Testis (tissue), 2 donors: ENCODE measurements around the gene THSD4.

Source experiments
- POLR2A ChIP-seq: fragments of 450-650 bp; IDR thresholded peaks from one replicate; pipeline ENCODE4 v1.6.1; 2017; ENCODE audit warnings: antibody characterized with exemption, mild to moderate bottlenecking, moderate library complexity
- TF ChIP-seq, protein P1 (sequence below), 3 experiments: fragments of 450-650 bp in 2 of 3; fragments of 200-600 bp in 1 of 3; sonication (generic) in 1 of 3; IDR thresholded peaks; one replicate each; pipeline ENCODE4 v1.5.1; 2016 to 2019; ENCODE audit warnings: antibody characterized with exemption in 3 of 3, mild to moderate bottlenecking in 2 of 3, moderate library complexity in 1 of 3

DNA sequence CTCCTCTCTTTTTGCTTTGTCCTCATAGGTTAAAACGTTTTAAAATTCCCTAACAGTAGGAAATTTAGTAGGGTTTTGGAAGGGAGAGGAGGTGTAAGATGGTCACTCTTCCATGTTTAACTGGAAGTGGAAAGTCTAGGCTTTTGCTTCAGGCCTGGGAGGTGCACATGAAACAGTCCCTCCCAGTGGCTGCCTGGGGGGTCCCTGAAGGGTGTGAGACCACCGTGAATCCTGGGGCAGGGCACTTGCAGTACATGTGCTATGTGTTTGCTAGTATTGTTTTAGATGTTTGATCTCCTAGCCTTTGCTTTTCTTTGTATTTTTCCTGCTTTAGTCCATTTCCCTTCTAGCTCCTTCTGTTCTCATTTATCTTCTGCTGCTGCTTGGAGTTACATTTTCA is 178.5 kb downstream of the THSD4 start:
- TF ChIP-seq, protein P1, sequence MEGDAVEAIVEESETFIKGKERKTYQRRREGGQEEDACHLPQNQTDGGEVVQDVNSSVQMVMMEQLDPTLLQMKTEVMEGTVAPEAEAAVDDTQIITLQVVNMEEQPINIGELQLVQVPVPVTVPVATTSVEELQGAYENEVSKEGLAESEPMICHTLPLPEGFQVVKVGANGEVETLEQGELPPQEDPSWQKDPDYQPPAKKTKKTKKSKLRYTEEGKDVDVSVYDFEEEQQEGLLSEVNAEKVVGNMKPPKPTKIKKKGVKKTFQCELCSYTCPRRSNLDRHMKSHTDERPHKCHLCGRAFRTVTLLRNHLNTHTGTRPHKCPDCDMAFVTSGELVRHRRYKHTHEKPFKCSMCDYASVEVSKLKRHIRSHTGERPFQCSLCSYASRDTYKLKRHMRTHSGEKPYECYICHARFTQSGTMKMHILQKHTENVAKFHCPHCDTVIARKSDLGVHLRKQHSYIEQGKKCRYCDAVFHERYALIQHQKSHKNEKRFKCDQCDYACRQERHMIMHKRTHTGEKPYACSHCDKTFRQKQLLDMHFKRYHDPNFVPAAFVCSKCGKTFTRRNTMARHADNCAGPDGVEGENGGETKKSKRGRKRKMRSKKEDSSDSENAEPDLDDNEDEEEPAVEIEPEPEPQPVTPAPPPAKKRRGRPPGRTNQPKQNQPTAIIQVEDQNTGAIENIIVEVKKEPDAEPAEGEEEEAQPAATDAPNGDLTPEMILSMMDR (IDR thresholded peaks at IDR 0.05) = no peak
- no peak for TF ChIP-seq POLR2A
